ENCODE results near the gene SEC22C. TPM values are rescaled to one million over a fixed set of nuclear protein-coding genes. Genes with fewer than 3 reads are reported as not detected.
A peak's percentile ranks its signal among the peaks of the same experiment; 100 is the strongest.

SEC22C gene
- total and polyA plus RNA-seq, 2 of the 13 experiments (the other 11 are each of a cell fraction or from before 2014, with no cell fraction given): 20.0 to 40.0 TPM

DNA sequence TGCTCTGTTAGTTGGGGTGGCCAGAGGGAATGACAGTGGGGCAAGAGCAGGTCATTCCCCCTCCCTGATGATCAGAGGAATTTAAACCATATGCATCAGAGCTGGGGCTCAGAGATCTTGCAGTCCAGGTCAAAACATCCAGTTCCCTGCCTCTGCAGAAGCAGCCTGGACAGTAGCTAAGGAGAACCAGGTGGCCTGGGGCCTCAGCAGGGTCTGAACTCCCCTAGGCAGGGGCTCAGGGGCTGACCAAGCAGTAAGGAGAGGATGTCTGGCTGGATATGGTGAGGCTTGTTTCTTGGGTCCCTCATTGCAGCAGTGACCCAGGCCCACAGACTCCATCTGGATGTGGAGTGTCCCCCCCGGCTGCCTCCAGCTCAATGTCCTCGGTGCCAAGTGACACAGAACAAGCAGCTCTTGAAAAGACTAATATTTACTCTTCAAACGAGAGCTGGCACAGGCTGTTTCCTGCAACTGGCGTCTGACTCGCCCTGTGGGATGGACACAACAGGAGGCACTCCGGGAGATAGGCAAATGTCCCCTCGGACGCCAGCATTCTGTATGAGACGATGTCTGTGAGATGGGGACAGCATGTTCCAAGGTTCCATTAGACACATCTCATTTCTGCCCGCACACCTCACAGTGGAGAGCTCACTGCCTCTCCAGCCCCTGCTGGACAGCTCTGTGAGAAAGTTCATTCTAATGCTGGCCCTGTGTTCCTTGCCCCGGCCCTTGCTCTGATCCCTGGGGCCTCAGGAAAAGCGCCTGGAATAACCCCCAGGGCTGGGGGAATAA lies 37.1 kb downstream of the SEC22C start (continued):
- TF ChIP-seq MAZ (IDR thresholded peaks at IDR 0.05; ENCODE audit: borderline replicate concordance, low read depth, low read length) (no peak), MAZ (CRISPR knock-in tag; IDR thresholded peaks at IDR 0.05; ENCODE audit: low read depth) (0 out of 2 replicates have a peak, but pooled peaks have one; percentile 30), ZSCAN30 (CRISPR knock-in tag; IDR thresholded peaks at IDR 0.05) (no peak), RFXAP (CRISPR knock-in tag; IDR thresholded peaks at IDR 0.05; ENCODE audit: borderline replicate concordance) (no peak), HNF4A (CRISPR knock-in tag; IDR thresholded peaks at IDR 0.05) (peak; percentile 30; the same call in 1 of the 2 replicates), SIN3A (IDR thresholded peaks at IDR 0.05; ENCODE audit: borderline replicate concordance, low read depth, low read length) (no peak), U2AF1 (optimal IDR thresholded peaks at IDR 0.05; ENCODE audit: low read depth, low read length) (no peak), LCORL (IDR thresholded peaks at IDR 0.05) (no peak), LCORL (CRISPR knock-in tag; IDR thresholded peaks at IDR 0.05) (0 out of 2 replicates have a peak, but pooled peaks have one; percentile 38), ZNF614 (CRISPR knock-in tag; IDR thresholded peaks at IDR 0.05; ENCODE audit: borderline replicate concordance) (peak; percentile 66; the same call in 1 of the 2 replicates), FOXA3 (CRISPR knock-in tag; IDR thresholded peaks at IDR 0.05) (peak; percentile 38; the same call in 1 of the 2 replicates), ZNF292 (CRISPR knock-in tag; IDR thresholded peaks at IDR 0.05; ENCODE audit: borderline replicate concordance, low read depth) (peak; percentile 82), SALL1 (CRISPR knock-in tag; IDR thresholded peaks at IDR 0.05) (peak; percentile 58), BCL6 (CRISPR knock-in tag; IDR thresholded peaks at IDR 0.05) (0 out of 2 replicates have a peak, but pooled peaks have one; percentile 12), ZNF138 (CRISPR knock-in tag; IDR thresholded peaks at IDR 0.05; ENCODE audit: low read depth) (no peak), ZMYM4 (CRISPR knock-in tag; IDR thresholded peaks at IDR 0.05) (no peak), MIER2 (CRISPR knock-in tag; IDR thresholded peaks at IDR 0.05) (0 out of 2 replicates have a peak, but pooled peaks have one; percentile 29), TEAD2 (CRISPR knock-in tag; IDR thresholded peaks at IDR 0.05) (no peak)
- TF ChIP-seq, protein P1, sequence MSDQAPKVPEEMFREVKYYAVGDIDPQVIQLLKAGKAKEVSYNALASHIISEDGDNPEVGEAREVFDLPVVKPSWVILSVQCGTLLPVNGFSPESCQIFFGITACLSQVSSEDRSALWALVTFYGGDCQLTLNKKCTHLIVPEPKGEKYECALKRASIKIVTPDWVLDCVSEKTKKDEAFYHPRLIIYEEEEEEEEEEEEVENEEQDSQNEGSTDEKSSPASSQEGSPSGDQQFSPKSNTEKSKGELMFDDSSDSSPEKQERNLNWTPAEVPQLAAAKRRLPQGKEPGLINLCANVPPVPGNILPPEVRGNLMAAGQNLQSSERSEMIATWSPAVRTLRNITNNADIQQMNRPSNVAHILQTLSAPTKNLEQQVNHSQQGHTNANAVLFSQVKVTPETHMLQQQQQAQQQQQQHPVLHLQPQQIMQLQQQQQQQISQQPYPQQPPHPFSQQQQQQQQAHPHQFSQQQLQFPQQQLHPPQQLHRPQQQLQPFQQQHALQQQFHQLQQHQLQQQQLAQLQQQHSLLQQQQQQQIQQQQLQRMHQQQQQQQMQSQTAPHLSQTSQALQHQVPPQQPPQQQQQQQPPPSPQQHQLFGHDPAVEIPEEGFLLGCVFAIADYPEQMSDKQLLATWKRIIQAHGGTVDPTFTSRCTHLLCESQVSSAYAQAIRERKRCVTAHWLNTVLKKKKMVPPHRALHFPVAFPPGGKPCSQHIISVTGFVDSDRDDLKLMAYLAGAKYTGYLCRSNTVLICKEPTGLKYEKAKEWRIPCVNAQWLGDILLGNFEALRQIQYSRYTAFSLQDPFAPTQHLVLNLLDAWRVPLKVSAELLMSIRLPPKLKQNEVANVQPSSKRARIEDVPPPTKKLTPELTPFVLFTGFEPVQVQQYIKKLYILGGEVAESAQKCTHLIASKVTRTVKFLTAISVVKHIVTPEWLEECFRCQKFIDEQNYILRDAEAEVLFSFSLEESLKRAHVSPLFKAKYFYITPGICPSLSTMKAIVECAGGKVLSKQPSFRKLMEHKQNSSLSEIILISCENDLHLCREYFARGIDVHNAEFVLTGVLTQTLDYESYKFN (CRISPR knock-in tag; conservative IDR thresholded peaks at IDR 0.05): peak; percentile 58
- TF ChIP-seq, protein P2, sequence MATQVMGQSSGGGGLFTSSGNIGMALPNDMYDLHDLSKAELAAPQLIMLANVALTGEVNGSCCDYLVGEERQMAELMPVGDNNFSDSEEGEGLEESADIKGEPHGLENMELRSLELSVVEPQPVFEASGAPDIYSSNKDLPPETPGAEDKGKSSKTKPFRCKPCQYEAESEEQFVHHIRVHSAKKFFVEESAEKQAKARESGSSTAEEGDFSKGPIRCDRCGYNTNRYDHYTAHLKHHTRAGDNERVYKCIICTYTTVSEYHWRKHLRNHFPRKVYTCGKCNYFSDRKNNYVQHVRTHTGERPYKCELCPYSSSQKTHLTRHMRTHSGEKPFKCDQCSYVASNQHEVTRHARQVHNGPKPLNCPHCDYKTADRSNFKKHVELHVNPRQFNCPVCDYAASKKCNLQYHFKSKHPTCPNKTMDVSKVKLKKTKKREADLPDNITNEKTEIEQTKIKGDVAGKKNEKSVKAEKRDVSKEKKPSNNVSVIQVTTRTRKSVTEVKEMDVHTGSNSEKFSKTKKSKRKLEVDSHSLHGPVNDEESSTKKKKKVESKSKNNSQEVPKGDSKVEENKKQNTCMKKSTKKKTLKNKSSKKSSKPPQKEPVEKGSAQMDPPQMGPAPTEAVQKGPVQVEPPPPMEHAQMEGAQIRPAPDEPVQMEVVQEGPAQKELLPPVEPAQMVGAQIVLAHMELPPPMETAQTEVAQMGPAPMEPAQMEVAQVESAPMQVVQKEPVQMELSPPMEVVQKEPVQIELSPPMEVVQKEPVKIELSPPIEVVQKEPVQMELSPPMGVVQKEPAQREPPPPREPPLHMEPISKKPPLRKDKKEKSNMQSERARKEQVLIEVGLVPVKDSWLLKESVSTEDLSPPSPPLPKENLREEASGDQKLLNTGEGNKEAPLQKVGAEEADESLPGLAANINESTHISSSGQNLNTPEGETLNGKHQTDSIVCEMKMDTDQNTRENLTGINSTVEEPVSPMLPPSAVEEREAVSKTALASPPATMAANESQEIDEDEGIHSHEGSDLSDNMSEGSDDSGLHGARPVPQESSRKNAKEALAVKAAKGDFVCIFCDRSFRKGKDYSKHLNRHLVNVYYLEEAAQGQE (IDR thresholded peaks at IDR 0.05; ENCODE audit: borderline replicate concordance in 1 of 2, low read depth in 1 of 2, low read length in 2 of 2): peak in 1 of 2 experiments; percentile 78; a peak in 3 of 4 replicates

Measured in HepG2 (cell line).